Dermis blood vessel endothelial cell (primary cell): Measurements from ENCODE around the gene WDR3. TPM values are rescaled to one million over a fixed set of nuclear protein-coding genes. Genes with fewer than 3 reads are reported as not detected.
"Not testable (repeated sequence)": the region's sequence is repeated elsewhere in the genome, so short reads cannot be mapped to it uniquely, and the experiment has no call there.

Experiments
- DNase-seq: peaks from one replicate; pipeline ENCODE4 v3.0.0; 2010
- total RNA-seq: library from RNA; depleted of rRNA; stranded (reverse); fragments of >200 nt; gene quantifications from 2 replicates; pipeline ENCODE4 v1.2.3, GENCODE V29; 2014

The WDR3 gene
- 25.5 and 29.9 TPM in 2 replicates for total RNA-seq

DNA sequence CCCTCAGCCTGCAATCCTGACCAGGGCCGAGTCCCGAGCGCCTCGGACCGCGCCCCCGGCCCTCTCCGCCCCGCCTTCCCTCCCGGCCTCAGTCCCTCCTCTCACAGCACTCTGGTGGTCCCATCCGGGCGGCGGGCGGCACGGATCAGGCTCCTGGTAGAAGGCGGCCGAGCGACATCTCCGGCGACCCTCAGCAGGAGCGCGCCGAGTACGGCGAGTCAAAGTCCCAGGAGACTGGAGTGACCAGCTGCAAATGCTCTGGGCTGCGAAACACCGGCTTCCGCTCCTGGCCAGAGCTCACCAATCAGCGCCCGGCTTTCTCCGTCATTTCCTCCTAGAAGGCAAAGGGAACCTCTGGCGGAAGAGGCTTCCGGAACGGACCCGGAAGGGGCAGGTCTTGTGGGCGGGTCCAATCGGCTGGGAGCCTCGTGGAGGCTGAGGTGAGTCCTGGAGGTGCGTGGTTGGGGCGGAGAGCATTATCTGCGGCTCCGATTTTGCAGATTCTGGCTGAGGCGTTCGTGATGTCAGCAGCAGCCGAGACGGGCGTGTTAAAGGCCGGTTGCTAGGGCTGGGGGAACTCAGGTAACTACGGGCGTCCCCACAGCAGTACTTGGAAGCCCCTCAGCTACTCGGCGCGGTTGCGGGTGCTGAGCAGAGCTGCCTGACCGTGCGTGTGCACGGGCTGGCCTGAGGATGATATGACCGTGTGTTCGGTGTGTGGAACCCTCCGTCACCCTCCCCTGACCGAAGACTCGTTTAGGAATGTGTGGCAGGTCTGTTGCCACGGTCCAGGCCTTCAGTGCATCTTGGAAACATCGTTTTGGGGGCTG is at the start of gene WDR3, which contains the start of gene GDAP2:
TSS of gene WDR3 (plus strand) at position 397 of the 830 bp plus-strand sequence. CDS start 3,581 bp downstream, outside the sequence.
TSS of gene GDAP2 (minus strand) at position 279 of the 830 bp plus-strand sequence. CDS start 9,264 bp downstream, outside the sequence.
- DNase-seq = peak; percentile 98

DNA sequence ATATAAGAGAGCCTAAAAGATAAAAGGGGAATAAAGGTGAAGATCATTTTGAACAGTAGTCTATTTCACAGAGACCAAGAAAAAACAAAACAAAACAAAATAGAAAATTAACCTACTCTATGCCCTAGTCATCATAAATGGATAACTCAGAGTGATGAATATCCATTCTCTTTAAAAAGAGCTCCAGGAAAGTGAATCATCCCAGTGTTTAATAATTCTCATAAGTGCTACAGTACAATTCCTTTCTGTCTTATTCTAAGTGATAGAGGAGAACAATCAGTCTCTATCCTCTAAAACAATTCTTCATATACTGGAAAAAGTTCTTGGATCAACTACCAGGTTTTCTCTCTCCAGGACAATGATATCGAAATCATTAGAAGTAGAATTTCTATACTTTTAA is 45.9 kb upstream of the WDR3 start:
- DNase-seq = peak; percentile 6

DNA sequence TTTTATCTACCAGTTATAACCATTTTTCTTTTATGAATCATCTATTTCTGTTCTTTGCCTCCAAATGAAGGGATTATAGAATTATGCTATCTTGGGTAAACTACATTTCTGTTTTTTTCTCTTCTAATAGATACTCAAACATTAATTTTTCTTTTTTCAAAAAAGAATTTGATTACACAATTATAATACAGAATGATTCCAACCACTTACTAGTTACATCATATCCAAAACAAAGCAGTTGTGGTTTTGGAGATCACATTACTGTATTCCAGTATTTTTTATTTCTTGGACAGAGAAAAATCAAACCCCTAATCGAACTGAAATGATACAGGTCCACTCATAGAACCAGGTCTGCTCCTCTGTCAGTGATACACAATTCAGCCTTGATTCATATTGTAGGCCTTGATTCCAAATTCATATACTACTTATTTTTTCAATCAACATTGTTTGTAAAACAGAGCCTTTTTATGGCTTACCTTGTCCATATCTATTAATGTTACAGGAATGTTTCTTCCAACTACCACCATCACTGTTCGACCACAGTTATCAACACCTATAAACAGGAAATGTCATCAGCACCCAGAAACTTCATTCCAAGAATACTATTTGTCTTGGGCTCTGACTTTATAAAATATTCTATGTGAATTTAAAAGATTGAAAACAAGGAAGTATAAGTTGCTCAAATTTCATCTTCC is 43.3 kb upstream of the WDR3 start:
- DNase-seq = no peak

DNA sequence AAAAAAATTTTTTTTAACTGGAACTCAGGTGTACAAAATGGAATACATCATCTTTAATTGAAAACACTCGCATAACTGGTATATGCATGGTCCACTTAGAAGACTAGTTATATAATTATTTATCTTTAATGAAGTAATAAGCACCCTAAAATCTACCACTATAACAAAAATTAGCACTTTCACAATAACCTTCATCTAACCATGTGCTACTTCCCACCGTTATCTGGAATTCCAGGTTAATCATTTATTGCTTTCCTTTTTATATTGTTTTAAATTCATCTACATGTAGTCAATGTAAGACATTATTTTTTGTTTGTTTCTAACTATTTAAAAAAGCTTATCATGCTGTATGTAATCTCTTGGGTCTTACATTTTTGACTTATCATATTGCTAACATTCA is 39.1 kb upstream of the WDR3 start:
- no peak for DNase-seq

DNA sequence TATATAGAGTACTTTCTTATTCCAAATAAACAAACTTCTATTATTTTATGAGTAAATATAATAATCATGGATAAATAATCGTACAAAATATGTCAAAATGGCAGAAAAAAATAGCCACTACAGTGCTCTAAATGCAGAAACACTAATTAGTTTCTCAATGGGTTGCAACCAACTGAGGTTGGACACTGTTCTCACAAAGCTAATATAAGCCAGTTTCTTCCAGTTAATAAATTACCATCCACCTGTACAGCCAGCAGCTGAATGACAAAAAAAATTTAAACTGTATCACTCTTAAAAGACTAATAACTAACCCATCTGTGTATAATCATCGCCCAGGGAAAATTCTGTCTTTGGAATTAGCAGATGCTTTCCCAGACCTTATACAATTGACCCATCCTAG is 37.0 kb upstream of the WDR3 start:
- DNase-seq = no peak

DNA sequence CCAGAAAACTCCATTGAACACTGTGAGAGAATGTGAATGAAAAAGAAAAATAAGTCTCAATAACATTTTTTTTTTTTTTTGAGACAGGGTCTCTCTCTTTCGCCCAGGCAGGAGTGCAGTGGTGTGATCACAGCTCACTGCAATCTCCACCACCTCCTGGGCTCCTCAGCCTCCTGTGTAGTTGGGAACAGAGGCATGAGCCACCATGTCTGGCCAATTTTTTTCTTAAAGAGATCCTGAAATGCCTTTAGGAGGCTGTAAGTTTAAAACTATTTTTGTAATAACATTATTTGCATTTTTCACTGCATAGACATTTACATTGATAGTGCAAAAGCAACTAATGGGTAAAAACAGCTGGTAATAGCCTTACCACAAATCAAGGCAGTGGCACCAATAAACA is 35.5 kb upstream of the WDR3 start:
- DNase-seq = no peak

DNA sequence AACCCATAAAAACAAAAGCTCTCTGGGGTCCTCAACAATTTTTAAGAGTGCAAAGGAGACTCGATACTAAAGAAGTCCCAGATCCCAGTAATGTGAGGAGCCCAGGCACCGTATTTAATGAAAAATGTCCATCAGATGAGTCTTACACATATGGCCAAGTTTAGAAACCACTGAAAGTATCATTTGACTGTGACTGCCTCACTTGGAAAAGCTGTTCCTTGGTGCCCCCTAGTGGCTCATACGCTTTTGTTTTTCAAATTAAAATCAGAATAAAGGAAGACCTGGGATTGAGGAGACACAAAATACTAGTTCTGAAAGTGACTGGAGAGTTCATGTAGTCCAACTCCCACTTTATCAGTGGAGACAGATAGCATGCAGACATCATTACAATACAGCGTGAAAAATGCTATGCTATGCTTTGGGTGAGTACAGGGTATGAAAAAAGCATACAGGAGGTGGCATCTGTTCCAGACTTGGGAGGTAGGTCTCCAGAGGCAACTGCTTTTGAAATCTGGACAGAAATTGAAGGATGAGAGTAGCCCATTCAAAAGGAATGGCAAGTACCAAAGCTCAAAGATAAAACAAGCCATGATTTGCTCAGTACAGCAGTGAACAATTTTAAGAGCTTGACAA is 33.9 kb upstream of the WDR3 start:
- peak; percentile 90 for DNase-seq

DNA sequence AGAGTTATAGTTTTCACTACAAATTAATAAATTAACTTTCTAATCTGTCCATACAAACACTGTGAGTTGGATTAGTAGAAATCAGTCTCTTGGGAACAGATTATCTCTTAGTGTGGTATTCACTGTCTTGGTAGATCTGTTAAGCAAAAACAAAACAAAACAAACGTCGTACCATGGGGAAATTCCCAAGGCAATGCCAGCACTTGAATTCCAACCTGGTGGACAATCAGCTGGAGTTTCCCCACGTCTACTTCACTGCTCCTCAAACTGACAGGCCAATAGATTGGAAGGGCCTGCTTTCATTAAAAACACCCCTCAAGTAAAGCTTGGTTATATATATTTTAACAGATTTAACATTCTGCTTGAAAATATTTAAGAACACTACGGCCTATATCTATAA is 32.0 kb upstream of the WDR3 start:
- peak; percentile 52 for DNase-seq

DNA sequence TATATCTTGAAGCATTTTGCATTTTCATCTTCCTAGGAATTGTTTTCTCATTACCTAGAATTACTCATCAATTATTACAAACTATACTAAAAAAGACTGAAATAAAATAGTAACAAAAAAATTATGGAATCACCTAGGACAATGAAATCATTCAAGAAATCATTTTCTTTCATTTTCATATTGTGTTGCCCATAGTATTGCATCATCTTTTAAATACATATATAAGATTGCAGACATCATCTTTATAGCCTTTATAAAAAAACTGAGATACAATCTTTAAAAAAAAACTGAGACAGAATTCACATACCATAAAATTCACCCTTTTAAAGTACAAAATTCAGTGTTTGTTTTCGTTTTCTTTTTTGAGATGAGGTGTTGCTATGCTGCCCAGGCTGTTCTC is 29.7 kb upstream of the WDR3 start:
- DNase-seq = no peak

DNA sequence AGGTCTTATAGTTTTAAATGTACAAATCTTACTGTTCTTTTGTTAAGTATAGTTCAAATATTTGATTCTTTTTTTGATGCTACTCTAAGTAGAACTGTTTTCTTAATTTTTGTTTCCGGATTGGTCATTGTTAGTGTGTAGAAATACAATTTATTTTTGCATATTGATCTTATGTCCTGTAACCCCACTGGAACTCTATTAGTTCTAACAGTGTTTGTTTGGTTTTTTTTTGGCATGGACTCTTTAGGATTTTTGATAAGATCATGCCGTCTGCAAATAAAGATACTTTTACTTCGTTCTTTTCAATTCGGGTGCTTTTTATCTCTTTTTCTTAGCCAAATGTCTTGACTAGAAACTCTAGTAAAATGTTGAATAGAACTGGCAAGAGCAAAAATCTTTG is 26.6 kb upstream of the WDR3 start:
- no peak for DNase-seq

DNA sequence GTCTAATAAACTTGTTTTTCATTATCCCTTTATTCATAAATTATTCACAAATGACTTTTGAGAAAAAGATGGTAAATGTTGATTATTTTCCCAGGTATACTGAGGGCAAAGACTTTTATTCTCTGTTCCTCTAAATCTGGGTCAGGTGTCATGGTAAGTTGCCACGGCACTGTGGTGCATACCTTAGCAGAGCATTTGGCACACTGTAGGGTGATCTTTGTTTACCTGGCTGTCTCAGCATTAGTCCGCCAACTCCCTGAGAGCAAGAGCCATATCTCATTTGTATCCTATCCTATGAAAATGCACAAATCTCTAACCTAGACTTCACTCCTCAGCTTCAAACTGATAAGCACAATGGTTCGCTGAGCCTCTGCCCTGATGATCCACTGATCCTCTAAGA is 25.1 kb upstream of the WDR3 start:
- no peak for DNase-seq

DNA sequence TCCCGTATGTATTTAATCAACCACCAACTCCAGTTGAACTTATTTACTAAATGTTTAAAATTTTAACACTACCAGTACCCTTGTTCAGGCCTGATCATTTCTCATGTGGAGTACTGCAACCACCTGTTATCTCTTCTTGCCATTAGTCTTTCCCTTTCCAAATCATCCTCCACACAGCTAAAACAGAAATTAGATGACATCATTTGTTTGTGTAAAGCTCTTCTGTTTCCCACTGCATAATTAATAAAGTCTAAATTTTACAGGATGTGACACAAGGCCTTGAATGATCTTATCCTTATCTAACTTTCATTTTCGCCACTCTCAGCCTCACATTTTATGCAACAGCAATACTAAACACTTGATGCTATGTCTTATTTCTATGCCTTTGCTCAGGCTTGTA is 24.5 kb upstream of the WDR3 start:
- DNase-seq = peak; percentile 5

DNA sequence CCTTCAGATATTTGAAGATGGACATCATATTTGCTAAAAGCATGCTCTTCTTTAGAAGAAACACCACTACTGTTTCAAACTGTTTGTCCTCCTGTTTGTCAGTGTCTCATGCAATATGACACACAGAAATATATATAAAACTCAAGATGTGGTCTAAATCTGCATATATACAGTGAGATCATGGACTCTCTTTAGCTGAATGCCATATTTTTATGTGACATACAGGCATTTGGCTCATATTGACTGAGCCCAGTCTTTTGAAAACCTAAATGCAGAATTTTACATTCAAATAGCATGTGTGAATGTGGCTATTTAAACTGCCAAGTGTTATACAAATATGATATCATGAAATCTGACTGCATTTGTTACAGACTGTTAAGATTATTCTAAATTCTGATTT is 18.5 kb upstream of the WDR3 start:
- DNase-seq = no peak

DNA sequence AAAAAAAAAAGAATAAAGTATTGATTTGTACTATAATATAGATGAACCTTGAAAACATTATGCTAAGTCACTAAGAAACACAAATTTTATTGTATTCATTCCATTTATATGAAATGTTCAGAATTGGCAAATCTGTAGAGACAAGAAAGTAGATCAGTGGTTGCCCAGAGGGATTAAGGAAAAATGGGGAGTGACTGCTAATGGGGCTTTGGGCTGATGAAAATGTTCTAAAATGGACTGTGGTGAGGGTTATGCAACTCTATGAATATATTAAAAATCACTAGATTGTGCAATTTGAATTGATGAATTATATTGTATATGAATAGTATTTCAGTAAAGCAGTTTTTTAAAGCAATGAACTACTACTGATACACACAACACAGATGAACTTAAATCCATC is 10.2 kb upstream of the WDR3 start:
- DNase-seq = no peak

DNA sequence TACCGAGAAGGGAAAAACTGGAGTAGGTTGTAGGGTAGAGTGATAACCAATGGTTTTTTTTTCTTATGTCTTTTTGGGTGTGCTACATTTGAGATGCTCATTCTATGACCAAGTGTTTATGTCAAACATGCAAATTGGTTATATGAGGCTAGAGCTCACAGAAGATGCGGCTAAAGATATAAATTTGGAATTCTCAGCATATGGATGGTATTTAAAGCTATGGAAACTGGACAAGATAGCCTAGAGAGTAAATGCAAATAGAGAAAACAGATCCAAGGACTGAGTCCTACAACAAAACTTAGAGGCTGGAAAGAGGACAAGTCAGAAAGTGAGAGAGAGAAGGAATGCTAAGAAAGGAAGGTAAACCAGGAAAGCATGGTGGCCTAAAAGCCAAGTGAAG is 7.5 kb upstream of the WDR3 start:
- no peak for DNase-seq

DNA sequence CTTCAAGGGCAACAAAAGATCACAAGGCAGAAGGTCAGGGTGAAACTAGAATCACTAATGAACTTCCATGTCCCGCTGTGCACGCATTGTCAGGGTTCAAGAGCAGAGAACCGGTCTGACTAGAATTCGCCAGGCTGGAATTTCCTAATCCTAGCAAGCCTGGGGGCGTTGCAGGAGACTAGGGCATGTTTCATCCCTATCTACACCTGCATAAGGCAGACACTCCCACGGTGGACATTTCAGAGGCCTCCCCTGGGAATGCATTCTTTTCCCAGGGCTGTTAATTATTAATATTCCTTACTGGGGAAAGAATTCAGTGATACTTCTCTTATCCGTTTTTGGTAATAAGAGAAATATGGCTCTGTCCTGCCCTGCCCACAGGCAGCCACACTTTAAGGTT is 6.8 kb upstream of the WDR3 start:
- DNase-seq = not testable (repeated sequence)

DNA sequence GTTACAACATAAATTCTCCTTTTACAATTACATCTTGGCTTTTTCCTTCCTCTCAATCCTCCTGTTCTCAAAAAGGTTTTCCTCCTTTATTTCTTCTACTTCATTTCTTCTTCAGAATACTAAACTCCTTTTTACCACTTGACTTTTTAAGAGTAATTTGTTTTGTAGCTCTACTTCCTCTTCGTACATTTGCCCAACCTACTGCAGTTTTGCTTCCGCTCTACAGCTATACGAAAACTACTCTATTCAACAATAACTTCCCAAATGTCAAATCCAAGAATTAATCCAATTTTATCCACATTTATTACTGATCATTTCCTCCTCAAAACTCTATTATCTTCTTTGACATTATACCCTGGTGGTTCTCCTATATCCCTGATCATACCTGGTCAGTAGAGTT is 3.6 kb upstream of the WDR3 start:
- DNase-seq = no peak

DNA sequence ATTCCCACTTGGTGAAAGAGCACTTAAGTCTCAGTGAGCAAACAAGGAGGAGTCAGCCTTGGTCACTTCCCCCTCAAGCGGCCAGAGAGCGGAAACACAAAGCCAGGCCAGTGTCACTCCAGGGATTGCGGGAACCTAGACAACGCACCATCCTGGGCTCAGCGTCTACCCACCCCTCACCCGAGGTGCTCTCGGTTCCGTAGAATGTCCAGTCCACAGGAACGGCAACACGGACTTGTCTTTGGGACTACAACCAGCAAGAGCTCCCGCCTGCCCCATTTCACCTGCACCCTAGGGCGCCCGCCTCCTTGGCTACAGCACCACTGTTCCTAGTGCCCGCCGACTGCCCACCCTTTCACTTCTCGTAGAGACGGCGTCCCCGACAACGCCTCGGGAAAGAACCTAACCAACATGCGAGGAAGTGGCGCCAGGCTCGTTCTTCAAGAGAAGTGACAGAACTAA is 627 bp upstream of the WDR3 start:
- DNase-seq = peak; percentile 78

DNA sequence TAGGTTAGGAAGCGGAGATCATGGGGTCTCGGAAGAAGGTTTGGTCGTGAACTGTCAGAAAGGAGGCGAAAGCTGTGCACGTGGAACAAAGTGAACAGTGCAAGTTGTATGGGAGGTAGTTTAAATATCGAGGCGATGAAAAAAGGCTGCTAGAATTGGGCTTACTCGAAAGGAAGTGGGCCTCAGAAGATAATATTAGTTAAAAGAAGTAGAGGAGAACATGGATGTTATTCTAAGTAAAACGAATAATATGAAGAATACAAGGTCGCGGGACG is 571 bp downstream of the WDR3 start:
- no peak for DNase-seq

DNA sequence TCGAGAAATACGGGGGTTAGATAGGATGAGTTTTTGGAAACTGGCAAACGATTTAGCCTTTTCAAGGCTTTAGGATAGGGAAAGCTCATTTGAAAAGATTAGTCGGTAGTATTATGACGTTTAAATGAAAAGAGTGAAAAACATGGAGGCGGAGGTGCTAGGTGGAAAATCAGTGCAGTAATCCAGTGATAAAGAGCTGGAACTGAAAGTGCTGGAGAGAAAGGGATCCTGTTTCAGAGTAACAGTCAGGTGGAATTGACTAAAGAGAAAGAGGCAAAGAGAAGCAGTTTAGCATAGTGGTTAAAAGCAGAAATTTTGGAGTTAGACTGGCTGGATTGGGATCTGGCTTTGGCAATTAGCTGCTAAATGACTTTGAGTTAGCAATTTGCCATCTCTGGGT is 945 bp downstream of the WDR3 start:
- DNase-seq = peak; percentile 12

DNA sequence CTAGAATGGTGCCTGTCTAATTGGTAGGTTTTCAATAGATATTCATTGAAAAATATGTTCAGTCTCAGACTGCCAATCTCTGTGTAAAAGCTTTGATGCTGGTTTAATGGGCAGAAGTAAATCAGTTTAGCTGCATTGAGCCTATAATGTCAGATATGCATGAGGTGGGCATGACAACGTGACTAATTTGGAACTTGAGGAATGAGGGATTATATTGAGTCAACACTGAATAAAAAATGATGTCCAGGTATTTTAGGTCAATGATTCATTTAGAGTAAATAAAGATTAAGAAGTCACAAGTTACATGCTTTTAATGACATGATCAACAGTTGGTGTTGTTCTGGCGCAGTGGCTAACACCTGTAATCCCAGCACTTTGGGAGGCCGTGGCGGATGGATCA is 3.0 kb downstream of the WDR3 start:
- no peak for DNase-seq

DNA sequence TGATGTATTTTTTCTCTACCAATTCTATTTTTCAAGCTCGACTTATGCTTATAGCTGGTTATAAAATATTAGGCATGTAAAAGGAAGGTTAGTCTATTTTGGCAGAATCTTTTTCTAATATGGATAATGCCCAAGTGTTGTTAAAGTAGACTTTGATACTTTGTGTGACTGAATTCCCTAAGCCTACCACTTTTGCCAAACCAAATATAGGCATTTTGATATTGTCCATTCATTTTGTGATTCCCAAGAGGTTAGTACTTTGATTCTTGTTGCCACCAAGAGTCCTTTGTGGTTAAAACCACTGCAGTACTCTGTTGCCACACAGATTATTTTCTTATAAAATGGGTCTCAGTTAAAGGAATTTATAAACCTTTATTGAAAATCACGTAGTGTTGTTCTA is 4.2 kb downstream of the WDR3 start:
- DNase-seq = no peak

DNA sequence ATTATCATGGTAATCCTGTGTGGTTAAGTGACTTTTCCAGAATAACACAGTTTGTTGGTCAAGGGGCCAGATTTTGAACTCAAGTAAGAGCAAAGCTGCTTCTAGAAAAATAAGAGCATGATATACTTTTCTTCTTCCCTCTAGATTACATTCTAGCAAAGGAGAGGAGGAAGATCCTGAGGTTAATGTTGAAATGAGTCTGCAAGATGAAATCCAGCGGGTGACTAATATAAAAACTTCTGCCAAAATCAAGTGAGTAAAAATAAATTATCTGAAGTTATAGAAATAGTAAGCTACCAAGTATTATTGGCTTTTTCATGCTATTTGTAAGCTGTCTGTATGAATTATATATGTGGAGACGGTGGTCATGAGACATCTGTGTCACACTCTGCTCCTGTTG is 12.8 kb downstream of the WDR3 start:
- no peak for DNase-seq

DNA sequence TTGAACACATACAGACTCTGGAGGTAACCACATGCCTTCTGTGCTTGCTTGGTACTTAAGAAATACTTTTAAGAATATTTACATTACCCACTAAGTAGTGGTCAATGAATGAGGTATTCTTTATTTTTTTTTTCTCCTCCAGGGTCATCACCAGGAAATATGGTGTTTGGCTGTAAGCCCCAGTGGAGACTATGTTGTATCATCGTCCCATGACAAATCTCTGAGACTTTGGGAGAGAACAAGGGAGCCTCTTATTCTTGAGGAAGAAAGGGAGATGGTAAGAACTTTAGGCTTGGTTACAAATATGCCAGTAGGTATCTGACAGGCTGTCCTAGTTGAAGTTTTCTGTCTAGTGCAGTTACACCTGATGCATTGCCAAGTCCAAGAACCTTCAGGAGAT is 22.8 kb downstream of the WDR3 start:
- no peak for DNase-seq
